Subcutaneous adipose tissue (tissue), 4 donors: Measurements from ENCODE around the gene TFR2. TPM values are rescaled to one million over a fixed set of nuclear protein-coding genes. Genes with fewer than 3 reads are reported as not detected.

Source experiments
- small RNA-seq: library from RNA; depleted of rRNA; stranded (forward); fragments of <200 nt; gene quantifications from one replicate; pipeline ENCODE3, GENCODE V24; 2016
- total RNA-seq, 4 donors: library from RNA; depleted of rRNA; stranded (reverse); fragments of >200 nt; gene quantifications; one replicate each; pipeline ENCODE4 v1.1.0, GENCODE V29; 2016
- TF ChIP-seq, protein P1 (sequence below): fragments of 450-650 bp; IDR thresholded peaks from one replicate; pipeline ENCODE4 v1.5.1; 2016; ENCODE audit warnings: low read depth, mild to moderate bottlenecking, control low read depth, antibody characterized with exemption, moderate library complexity

The TFR2 gene
- total RNA-seq, 4 donors from 2014 or later: 0.49 to 0.94 (median 0.88) TPM; not detected in 1

DNA sequence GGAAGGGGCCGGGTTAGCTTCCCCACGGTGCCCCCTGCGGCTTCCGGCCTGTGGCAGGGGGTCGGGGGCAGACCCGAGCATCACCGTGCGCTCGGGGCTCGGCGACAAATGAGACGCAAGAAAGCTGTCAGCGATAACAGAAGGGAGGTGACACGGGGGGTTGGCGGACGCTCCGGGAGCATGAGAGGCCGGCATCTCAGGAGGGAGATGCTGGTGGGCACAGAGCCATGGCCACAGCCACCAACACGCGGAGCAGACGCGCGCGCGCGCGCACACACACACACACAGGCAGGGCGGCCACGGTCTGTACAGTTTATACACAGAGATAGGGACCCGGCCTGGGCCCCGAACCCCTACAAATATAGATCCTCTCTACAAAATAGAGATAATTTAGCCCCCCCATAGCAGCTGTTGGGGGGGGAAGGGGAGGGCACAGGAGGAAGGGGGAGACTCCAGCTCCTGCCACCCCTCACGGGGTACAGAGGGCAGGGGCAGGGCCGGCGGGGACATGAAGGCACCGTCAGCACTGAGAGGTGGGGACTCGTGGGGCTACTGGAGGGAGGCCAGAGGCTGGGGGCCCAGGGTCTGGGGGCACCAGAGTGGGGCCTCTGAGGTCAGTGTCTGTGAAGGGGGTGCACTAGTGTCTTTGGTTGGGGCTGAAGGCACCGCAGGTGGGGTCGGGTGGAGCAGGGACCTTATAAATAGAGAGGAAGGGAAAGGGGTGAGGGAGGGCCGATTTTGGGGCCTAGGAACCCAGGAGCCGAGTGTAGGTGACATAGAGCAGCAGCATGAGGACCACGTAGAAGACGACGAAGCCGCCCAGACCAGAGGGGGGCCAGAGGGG lies 66.8 kb downstream of the TFR2 start:
- TF ChIP-seq, protein P1, sequence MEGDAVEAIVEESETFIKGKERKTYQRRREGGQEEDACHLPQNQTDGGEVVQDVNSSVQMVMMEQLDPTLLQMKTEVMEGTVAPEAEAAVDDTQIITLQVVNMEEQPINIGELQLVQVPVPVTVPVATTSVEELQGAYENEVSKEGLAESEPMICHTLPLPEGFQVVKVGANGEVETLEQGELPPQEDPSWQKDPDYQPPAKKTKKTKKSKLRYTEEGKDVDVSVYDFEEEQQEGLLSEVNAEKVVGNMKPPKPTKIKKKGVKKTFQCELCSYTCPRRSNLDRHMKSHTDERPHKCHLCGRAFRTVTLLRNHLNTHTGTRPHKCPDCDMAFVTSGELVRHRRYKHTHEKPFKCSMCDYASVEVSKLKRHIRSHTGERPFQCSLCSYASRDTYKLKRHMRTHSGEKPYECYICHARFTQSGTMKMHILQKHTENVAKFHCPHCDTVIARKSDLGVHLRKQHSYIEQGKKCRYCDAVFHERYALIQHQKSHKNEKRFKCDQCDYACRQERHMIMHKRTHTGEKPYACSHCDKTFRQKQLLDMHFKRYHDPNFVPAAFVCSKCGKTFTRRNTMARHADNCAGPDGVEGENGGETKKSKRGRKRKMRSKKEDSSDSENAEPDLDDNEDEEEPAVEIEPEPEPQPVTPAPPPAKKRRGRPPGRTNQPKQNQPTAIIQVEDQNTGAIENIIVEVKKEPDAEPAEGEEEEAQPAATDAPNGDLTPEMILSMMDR: no peak

DNA sequence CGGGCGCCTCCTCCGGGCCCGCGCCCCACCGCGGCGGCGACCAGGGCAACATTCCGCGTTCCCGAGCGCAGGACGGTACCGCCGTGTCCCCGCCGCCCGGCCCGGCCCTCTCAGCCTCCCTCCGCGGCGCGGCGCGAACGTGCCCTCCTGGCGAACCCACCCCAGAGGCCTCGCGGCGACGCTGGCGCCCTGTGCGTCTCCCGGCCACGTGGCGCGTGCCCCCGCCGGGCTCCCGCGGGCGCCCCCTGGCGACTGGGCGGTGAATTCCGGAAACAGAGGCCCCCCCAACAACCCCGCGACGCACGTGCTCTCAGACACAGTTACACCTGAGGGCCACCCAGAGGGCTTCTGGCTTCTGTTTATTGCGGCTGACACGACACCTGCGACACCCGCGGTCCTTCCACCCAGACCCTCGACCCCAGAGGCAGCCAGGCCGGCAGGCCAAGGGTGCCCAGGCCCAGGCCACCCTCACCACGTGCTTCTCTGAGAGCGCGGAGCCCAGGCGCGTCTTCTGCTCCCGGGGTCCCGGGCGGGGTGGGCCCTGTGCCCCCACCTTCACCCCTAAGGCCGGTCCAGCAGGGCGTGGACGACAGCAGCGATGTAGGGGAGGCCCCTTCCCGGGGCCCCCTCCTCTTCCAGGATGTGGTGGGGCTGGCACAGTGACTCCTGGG lies 67.5 kb downstream of the TFR2 start, which contains the start of gene SAP25:
TSS of gene SAP25 (minus strand) at position 210 of the 671 bp plus-strand sequence. CDS start at position 52, 158 bp downstream.
- TF ChIP-seq, protein P1: no peak

DNA sequence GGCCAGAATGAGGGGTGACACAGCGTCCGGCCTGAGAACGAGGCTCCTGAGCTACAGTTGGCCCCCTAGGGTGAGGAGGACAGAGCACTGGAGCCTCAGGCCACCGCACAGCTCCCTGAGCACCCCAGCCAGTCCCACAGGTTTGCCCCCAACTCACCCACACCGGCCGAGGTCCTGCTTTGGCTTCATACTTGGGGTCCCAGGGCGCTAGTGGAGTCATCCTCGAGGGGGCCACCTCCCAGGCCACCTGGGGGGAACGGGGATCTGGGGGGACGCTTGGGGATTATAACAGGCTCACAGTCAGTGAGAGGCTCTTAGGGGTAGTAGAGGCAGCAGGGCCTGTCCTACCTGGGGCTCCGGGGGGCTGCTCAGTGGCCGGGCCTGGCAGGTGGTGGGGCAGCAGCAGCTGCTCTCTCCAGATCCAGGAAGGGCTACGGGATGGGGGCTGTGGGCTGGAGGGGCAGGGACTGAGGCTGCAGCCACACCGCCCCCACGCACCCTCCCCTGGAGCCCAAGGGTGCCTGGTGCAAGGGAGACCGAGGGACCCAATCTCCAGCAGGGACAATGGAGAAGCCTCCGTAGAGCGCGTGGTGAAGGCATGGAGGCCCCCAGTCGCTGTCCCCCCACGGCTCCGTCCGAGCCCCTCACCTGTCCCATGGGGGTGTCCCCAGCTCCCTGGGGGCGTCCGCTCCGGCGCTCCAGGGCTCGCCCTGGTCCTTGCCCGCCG lies 68.2 kb downstream of the TFR2 start:
- TF ChIP-seq, protein P1: no peak

GRCh38 chr7:100572281-100572948 lies 68.9 kb downstream of the TFR2 start:
- TF ChIP-seq, protein P1: no peak

DNA sequence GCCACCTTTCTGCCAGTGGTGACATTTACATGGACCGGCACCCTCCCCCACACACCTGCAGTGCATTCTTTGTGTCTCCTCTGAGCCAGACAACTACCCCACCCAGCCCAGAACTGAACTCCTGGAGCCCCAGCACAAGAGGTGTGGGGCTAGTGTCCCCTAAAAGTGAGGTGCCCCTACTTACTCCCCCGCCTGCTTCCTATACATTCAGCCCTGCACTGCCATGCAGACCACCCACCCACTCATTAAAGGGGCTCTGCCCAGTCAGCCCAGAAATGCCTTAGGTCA lies 69.6 kb downstream of the TFR2 start:
- TF ChIP-seq, protein P1: no peak

DNA sequence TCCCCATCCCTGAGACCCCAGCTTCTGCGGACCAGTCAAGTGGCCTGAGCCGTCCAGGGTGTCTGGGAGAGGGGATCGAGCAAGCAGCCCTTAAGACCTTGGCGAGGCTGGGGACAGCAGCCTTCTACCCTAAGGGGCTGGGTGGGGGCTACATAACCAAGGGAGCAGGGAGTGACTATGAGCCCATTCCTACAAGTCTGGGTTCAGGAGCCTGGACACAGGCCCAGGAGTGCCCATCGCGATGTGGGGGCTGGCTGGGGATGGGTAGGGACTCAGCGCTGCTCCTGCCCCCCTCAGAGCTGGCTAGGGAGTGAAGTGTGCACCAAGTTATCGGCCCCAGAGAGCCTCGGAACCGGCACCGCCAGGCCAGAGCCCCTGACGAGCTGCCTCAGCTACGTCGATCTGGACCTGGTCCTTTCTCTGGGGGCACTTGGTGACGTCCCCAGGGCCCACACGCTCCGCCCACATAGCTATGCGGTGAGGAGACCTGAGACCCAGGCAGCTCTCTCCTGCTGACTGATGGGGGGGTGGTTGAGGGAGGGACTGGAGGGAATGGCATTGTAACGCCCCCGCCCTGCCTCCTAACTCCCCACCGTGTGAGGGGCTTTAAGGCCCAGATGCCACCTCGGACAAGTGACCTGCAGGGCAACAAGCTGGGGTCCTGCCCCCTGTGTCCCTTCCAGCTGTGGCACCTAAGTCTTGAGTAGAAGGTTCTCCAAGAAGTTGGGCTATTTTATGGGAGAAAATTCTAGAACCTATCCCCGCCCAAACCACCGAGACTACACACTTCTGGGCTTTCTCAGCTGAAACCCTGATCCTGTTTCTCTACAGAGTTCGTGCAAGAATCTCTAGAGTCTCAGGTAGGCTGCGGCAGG lies 70.2 kb downstream of the TFR2 start:
- TF ChIP-seq, protein P1: no peak

Small RNAs within 50 kb of the gene (small RNA-seq; reads per million reads assigned to genes)
- gene SAP25: not detected

Other genes starting within 250 kb of the TFR2 start
- gene ZCWPW1, start 212.8 kb downstream of the TFR2 start, total RNA-seq: 10 to 100 TPM in 1 of 4 donors, 1 to 10 TPM in 3; 6.0 to 11.1 (median 8.0) TPM
- gene MEPCE, start 211.7 kb downstream of the TFR2 start, total RNA-seq: 10 to 100 TPM; 21.2 to 28.6 (median 22.3) TPM
- 10 to 100 TPM; 11.1 to 26.4 (median 18.4) TPM for gene PPP1R35, start 205.1 kb downstream of the TFR2 start, total RNA-seq
- under 1 TPM in 1 of 4 donors, not detected in 3; 0.68 TPM for gene SPACDR, start 177.3 kb downstream of the TFR2 start, total RNA-seq
- 10 to 100 TPM; 17.0 to 35.6 (median 19.1) TPM for gene TSC22D4, start 162.3 kb downstream of the TFR2 start, total RNA-seq
- under 1 TPM in 2 of 4 donors, not detected in 2; 0.17 to 0.22 TPM for gene NYAP1, start 157.6 kb downstream of the TFR2 start, total RNA-seq
- gene AGFG2, start 102.3 kb downstream of the TFR2 start, total RNA-seq: 10 to 100 TPM in 2 of 4 donors, 1 to 10 TPM in 2; 3.4 to 24.3 (median 7.1) TPM
- under 1 TPM in 1 of 4 donors, not detected in 3; 0.66 TPM for gene SAP25, start 67.7 kb downstream of the TFR2 start, total RNA-seq
- gene LRCH4, start 55.4 kb downstream of the TFR2 start, total RNA-seq: 10 to 100 TPM; 28.0 to 73.6 (median 51.3) TPM
- under 1 TPM in 2 of 4 donors, not detected in 2; 0.34 to 0.44 TPM for gene FBXO24, start 55.2 kb downstream of the TFR2 start, total RNA-seq
- 10 to 100 TPM; 10.3 to 58.6 (median 27.8) TPM for gene PCOLCE, start 39.2 kb downstream of the TFR2 start, total RNA-seq
- gene MOSPD3, start 29.0 kb downstream of the TFR2 start, total RNA-seq: 10 to 100 TPM in 2 of 4 donors, 1 to 10 TPM in 2; 4.8 to 15.3 (median 11.7) TPM
- gene ACTL6B, start 14.9 kb upstream of the TFR2 start, total RNA-seq: not detected
- 100 to 1,000 TPM; 148 to 232 (median 186) TPM for gene GNB2, start 32.2 kb upstream of the TFR2 start, total RNA-seq
- gene GIGYF1, start 52.7 kb upstream of the TFR2 start, total RNA-seq: 10 to 100 TPM in 3 of 4 donors, 1 to 10 TPM in 1; 9.0 to 44.3 (median 20.0) TPM
- 10 to 100 TPM; 14.1 to 32.8 (median 19.4) TPM for gene POP7, start 64.6 kb upstream of the TFR2 start, total RNA-seq
- not detected for gene EPO, start 78.9 kb upstream of the TFR2 start, total RNA-seq
- gene ZAN, start 92.0 kb upstream of the TFR2 start, total RNA-seq: not detected
- 10 to 100 TPM in 3 of 4 donors, 1 to 10 TPM in 1; 9.5 to 53.7 (median 14.7) TPM for gene EPHB4, start 186.0 kb upstream of the TFR2 start, total RNA-seq
- gene SLC12A9, start 211.2 kb upstream of the TFR2 start, total RNA-seq: 10 to 100 TPM in 3 of 4 donors, 1 to 10 TPM in 1; 8.2 to 13.9 (median 11.8) TPM
- 10 to 100 TPM; 24.9 to 53.5 (median 43.1) TPM for gene TRIP6, start 225.8 kb upstream of the TFR2 start, total RNA-seq
- 10 to 100 TPM; 27.9 to 84.4 (median 39.7) TPM for gene SRRT, start 233.6 kb upstream of the TFR2 start, total RNA-seq
- 1 to 10 TPM in 3 of 4 donors, not detected in 1; 1.0 to 6.0 (median 4.6) TPM for gene UFSP1, start 248.2 kb upstream of the TFR2 start, total RNA-seq